HS-27A (cell line): Measurements from ENCODE around the gene CEP350.
"Not testable (repeated sequence)": the region's sequence is repeated elsewhere in the genome, so short reads cannot be mapped to it uniquely, and the experiment has no call there.

Source experiments
- DNase-seq: peaks from one replicate; pipeline ENCODE4 v3.0.0-alpha.2; 2012; ENCODE audit warnings: low read depth, missing footprints

The CEP350 gene

GRCh38 chr1:180117764-180118116 is 163.1 kb downstream of the CEP350 start:
- DNase-seq, result peak; percentile 48

GRCh38 chr1:180119837-180120236 is 165.2 kb downstream of the CEP350 start:
- DNase-seq, result no peak

- DNase-seq, result no peak
Observed at GRCh38 chr1:180123463-180123936, 168.9 kb downstream of the CEP350 start.

GRCh38 chr1:180130651-180131050 is 176.0 kb downstream of the CEP350 start:
- DNase-seq, result no peak

- no peak for DNase-seq
Observed at GRCh38 chr1:180131510-180131909, 176.9 kb downstream of the CEP350 start.

- DNase-seq, result no peak
Observed at GRCh38 chr1:180133193-180133592, 178.6 kb downstream of the CEP350 start.

- not testable (repeated sequence) for DNase-seq
Observed at GRCh38 chr1:180133688-180134087, 179.1 kb downstream of the CEP350 start.

- DNase-seq, result no peak
Observed at GRCh38 chr1:180135535-180135934, 180.9 kb downstream of the CEP350 start.

GRCh38 chr1:180136331-180136967 is 181.8 kb downstream of the CEP350 start:
- no peak for DNase-seq

- no peak for DNase-seq
Observed at GRCh38 chr1:180136968-180137356, 182.4 kb downstream of the CEP350 start.

GRCh38 chr1:180137776-180138175 is 183.2 kb downstream of the CEP350 start:
- DNase-seq, result no peak

- DNase-seq, result no peak
Observed at GRCh38 chr1:180141381-180141934, 186.8 kb downstream of the CEP350 start.

- DNase-seq, result no peak
Observed at GRCh38 chr1:180143359-180143758, 188.7 kb downstream of the CEP350 start.

- DNase-seq, result no peak
Observed at GRCh38 chr1:180144659-180145357, 190.2 kb downstream of the CEP350 start.

- DNase-seq, result no peak
Observed at GRCh38 chr1:180145446-180145845, 190.8 kb downstream of the CEP350 start.

- DNase-seq, result peak; percentile 39
Observed at GRCh38 chr1:180150982-180151381, 196.4 kb downstream of the CEP350 start.

- peak; percentile 95 for DNase-seq
Observed at GRCh38 chr1:180151508-180151907, 196.9 kb downstream of the CEP350 start.

GRCh38 chr1:180152588-180152987 is 198.0 kb downstream of the CEP350 start:
- DNase-seq, result no peak

- DNase-seq, result no peak
Observed at GRCh38 chr1:180153032-180153431, 198.4 kb downstream of the CEP350 start.

- no peak for DNase-seq
Observed at GRCh38 chr1:180154003-180154324, 199.4 kb downstream of the CEP350 start.

- DNase-seq, result peak; percentile 48
Observed at GRCh38 chr1:180154325-180155181, 199.9 kb downstream of the CEP350 start, which contains the start of gene QSOX1. TSS of gene QSOX1 (plus strand) at chr1:180154869. CDS start at chr1:180154908, 39 bp downstream.

GRCh38 chr1:180155182-180155682 is 200.6 kb downstream of the CEP350 start:
- DNase-seq, result no peak
